GM23338 (cell line): ENCODE results near the gene ATP6V1F. TPM values are rescaled to one million over a fixed set of nuclear protein-coding genes. Genes with fewer than 3 reads are reported as not detected.

Experiments
- ATAC-seq: fragments of 200-7000 bp; cut with Tn5 transposase; 3 replicates; pipeline ENCODE4 v1.9.1; 2020
- DNase-seq: peaks from one replicate; pipeline ENCODE4 v3.0.0-alpha.2; 2015; ENCODE audit warnings: low spot score
- H2AFZ ChIP-seq: fragments of 200-600 bp; sonication (generic); 2 replicates; pipeline ENCODE4 v1.8.0; 2016; ENCODE audit warnings: antibody characterized with exemption, mild to moderate bottlenecking, moderate library complexity
- H3F3A ChIP-seq: fragments of 200-600 bp; sonication (generic); replicated peaks from 2 replicates; pipeline ENCODE4 v1.8.0; 2017; ENCODE audit warnings: antibody characterized with exemption, mixed run types, low read depth
- H3K27ac ChIP-seq: fragments of 200-600 bp; sonication (generic); 2 replicates; pipeline ENCODE4 v1.6.1; 2016; ENCODE audit warnings: low read depth
- H3K27me3 ChIP-seq: fragments of 200-600 bp; sonication (generic); 2 replicates; pipeline ENCODE4 v1.8.0; 2016; ENCODE audit warnings: mild to moderate bottlenecking, mixed run types, moderate library complexity; ENCODE audit not compliant: insufficient read depth
- H3K36me3 ChIP-seq: fragments of 200-600 bp; sonication (generic); 2 replicates; pipeline ENCODE4 v1.8.0; 2016; ENCODE audit warnings: mild to moderate bottlenecking; ENCODE audit not compliant: insufficient read depth
- H3K4me1 ChIP-seq: fragments of 200-600 bp; sonication (generic); 2 replicates; pipeline ENCODE4 v1.8.0; 2016; ENCODE audit warnings: mild to moderate bottlenecking, moderate library complexity; ENCODE audit not compliant: insufficient read depth
- H3K4me2 ChIP-seq: fragments of 200-600 bp; sonication (generic); 2 replicates; pipeline ENCODE4 v1.7.1; 2017; ENCODE audit warnings: mixed run types
- H3K4me3 ChIP-seq: fragments of 200-600 bp; sonication (generic); 2 replicates; pipeline ENCODE4 v1.6.1; 2016; ENCODE audit warnings: mixed run types
- H3K79me2 ChIP-seq: fragments of 200-600 bp; sonication (generic); replicated peaks from 2 replicates; pipeline ENCODE4 v1.8.0; 2017; ENCODE audit warnings: mild to moderate bottlenecking; ENCODE audit not compliant: insufficient read depth
- H3K9me2 ChIP-seq: fragments of 200-600 bp; sonication (generic); 2 replicates; pipeline ENCODE4 v1.8.0; 2017; ENCODE audit not compliant: insufficient read depth
- H4K20me1 ChIP-seq: fragments of 200-600 bp; sonication (generic); replicated peaks from 2 replicates; pipeline ENCODE4 v1.8.0; 2017; ENCODE audit warnings: mild to moderate bottlenecking; ENCODE audit not compliant: insufficient read depth
- H3K27ac Mint-ChIP-seq: 2 replicates; pipeline ENCODE4 v1.8.0; 2020; ENCODE audit warnings: inconsistent platforms, mild to moderate bottlenecking, moderate library complexity, mixed read lengths
- H3K27me3 Mint-ChIP-seq: 3 replicates; pipeline ENCODE4 v1.8.0; 2022; ENCODE audit warnings: low read depth, mild to moderate bottlenecking, moderate library complexity, mixed read lengths, inconsistent platforms; ENCODE audit not compliant: insufficient read depth, poor library complexity
- H3K36me3 Mint-ChIP-seq: 3 replicates; pipeline ENCODE4 v1.8.0; 2021; ENCODE audit warnings: low read depth, mild to moderate bottlenecking, inconsistent platforms, moderate library complexity, mixed read lengths
- H3K4me1 Mint-ChIP-seq: 3 replicates; pipeline ENCODE4 v1.8.0; 2020; ENCODE audit warnings: mild to moderate bottlenecking, inconsistent platforms, mixed read lengths
- H3K4me3 Mint-ChIP-seq: 3 replicates; pipeline ENCODE4 v1.8.0; 2021; ENCODE audit warnings: moderate library complexity, mild to moderate bottlenecking, inconsistent platforms, mixed read lengths
- H3K9me3 Mint-ChIP-seq: 3 replicates; pipeline ENCODE4 v1.8.0; 2020; ENCODE audit warnings: moderate library complexity, mild to moderate bottlenecking, inconsistent platforms, mixed read lengths
- CREB1 ChIP-seq: fragments of 250-450 bp; sonication (Bioruptor Pico); IDR thresholded peaks from 2 replicates; pipeline ENCODE4 v1.5.0; 2020; ENCODE audit warnings: low read depth, mild to moderate bottlenecking, moderate library complexity
- EZH2 ChIP-seq: fragments of 200-600 bp; sonication (generic); IDR thresholded peaks from one replicate; pipeline ENCODE4 v1.8.0; 2017; ENCODE audit warnings: antibody characterized with exemption, mild to moderate bottlenecking, low read depth; ENCODE audit not compliant: unreplicated experiment
- EZH2phosphoT487 ChIP-seq: fragments of 200-600 bp; sonication (generic); IDR thresholded peaks from one replicate; pipeline ENCODE4 v1.8.1; 2018; ENCODE audit warnings: antibody characterized with exemption; ENCODE audit not compliant: unreplicated experiment
- JUNB ChIP-seq: IDR thresholded peaks from one replicate; pipeline ENCODE4 v1.6.1; 2016; ENCODE audit warnings: antibody characterized with exemption; ENCODE audit not compliant: unreplicated experiment
- NANOG ChIP-seq: IDR thresholded peaks from 2 replicates; pipeline ENCODE4 v1.6.1; 2016; ENCODE audit warnings: antibody characterized with exemption, borderline replicate concordance
- POLR2AphosphoS5 ChIP-seq: IDR thresholded peaks from 2 replicates; pipeline ENCODE4 v1.6.1; 2016; ENCODE audit warnings: antibody characterized with exemption, low read depth
- STAT1 ChIP-seq: IDR thresholded peaks from one replicate; pipeline ENCODE4 v1.6.1; 2016; ENCODE audit warnings: antibody characterized with exemption; ENCODE audit not compliant: unreplicated experiment
- ZNF331 ChIP-seq: fragments of 250-450 bp; sonication (Bioruptor Pico); IDR thresholded peaks from 2 replicates; pipeline ENCODE4 v1.5.0; 2020; ENCODE audit warnings: low read depth, mild to moderate bottlenecking, moderate library complexity
- polyA plus RNA-seq: library from polyadenylated mRNA; unstranded; fragments of >200 nt; fragmentation: Nextera tagmentation; extraction: Ambion mirVana; gene quantifications from 2 replicates; pipeline ENCODE4 v1.2.1, GENCODE V29; 2016
- total RNA-seq: library from RNA; depleted of rRNA; stranded (reverse); fragments of >200 nt; shearing (Covaris generic); gene quantifications from 2 replicates; pipeline ENCODE4 v1.2.3, GENCODE V29; 2014
- TF ChIP-seq, protein P1 (sequence below): IDR thresholded peaks from 2 replicates; pipeline ENCODE4 v1.6.1; 2016; ENCODE audit warnings: antibody characterized with exemption
- TF ChIP-seq, protein P2 (sequence below): fragments of 250-450 bp; sonication (Bioruptor Pico); IDR thresholded peaks from 2 replicates; pipeline ENCODE4 v1.5.0; 2020; ENCODE audit warnings: mild to moderate bottlenecking, moderate library complexity

The ATP6V1F gene
- total and polyA plus RNA-seq, 2 experiments from 2014 or later: 66.5 to 271 TPM

DNA sequence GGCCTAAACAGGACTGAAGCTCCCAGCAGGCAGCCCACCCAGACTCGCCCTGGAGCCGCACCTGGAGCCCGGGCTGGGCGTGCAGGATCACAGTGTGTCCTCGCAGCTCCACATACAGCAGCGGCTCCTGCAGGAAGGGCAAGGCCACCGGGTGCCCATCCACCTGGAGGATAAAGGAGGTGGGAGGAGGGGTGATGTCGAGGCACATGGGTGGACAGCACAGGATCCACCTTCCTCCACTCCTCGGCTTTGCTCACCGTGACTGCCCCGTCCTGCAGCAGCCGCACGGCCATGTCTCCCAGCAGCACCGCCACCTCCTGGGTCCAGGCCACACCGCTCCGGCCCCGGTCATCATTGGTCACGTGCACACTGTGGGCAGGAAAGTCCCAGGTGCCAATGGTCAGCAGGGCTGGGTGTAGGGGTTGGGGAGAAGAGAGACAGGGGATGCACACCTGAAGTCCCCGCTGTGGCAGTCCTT is 16.8 kb downstream of the ATP6V1F start:
- Histone ChIP-seq H4K20me1 (no peaks in the 10 kb centered on the region), H3F3A (no peaks in the 10 kb centered on the region), H2AFZ (peak overlapping the region; percentile 94; the same call in 1 of the 2 replicates), H3K27me3 (no peaks in the 10 kb centered on the region), H3K4me2 (peak overlapping the region; percentile 48; the same call in 1 of the 2 replicates), H3K79me2 (no peaks in the 10 kb centered on the region), H3K4me1 (peaks cover 4% of the 10 kb centered on the region; the same call in 1 of the 2 replicates), H3K9me2 (no peaks in the 10 kb centered on the region), H3K4me3 (no peak overlapping the region; the same call in 1 of the 2 replicates), H3K27ac (no peak overlapping the region), H3K36me3 (no peaks in the 10 kb centered on the region)
- H3K4me1 Mint-ChIP-seq: no peaks in the 10 kb centered on the region; the same call in 1 of the 3 replicates
- DNase-seq (no peak), ATAC-seq (peak; percentile 3)
- peaks cover 3% of the 10 kb centered on the region; the same call in 1 of the 3 replicates for H3K9me3 Mint-ChIP-seq
- H3K36me3 Mint-ChIP-seq: no peaks in the 10 kb centered on the region
- 0 out of 3 replicates have a peak overlapping the region, but pooled peaks have one; percentile 16 for H3K4me3 Mint-ChIP-seq
- no peak overlapping the region for H3K27ac Mint-ChIP-seq
- H3K27me3 Mint-ChIP-seq: peaks cover 24% of the 10 kb centered on the region
- TF ChIP-seq POLR2AphosphoS5 (no peak), NANOG (no peak), ZNF331 (CRISPR knock-in tag) (no peak), CREB1 (CRISPR knock-in tag) (no peak), JUNB (no peak), EZH2 (no peak), STAT1 (no peak), EZH2phosphoT487 (no peak)
- TF ChIP-seq, protein P1, sequence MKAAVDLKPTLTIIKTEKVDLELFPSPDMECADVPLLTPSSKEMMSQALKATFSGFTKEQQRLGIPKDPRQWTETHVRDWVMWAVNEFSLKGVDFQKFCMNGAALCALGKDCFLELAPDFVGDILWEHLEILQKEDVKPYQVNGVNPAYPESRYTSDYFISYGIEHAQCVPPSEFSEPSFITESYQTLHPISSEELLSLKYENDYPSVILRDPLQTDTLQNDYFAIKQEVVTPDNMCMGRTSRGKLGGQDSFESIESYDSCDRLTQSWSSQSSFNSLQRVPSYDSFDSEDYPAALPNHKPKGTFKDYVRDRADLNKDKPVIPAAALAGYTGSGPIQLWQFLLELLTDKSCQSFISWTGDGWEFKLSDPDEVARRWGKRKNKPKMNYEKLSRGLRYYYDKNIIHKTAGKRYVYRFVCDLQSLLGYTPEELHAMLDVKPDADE: no peak
- TF ChIP-seq, protein P2, sequence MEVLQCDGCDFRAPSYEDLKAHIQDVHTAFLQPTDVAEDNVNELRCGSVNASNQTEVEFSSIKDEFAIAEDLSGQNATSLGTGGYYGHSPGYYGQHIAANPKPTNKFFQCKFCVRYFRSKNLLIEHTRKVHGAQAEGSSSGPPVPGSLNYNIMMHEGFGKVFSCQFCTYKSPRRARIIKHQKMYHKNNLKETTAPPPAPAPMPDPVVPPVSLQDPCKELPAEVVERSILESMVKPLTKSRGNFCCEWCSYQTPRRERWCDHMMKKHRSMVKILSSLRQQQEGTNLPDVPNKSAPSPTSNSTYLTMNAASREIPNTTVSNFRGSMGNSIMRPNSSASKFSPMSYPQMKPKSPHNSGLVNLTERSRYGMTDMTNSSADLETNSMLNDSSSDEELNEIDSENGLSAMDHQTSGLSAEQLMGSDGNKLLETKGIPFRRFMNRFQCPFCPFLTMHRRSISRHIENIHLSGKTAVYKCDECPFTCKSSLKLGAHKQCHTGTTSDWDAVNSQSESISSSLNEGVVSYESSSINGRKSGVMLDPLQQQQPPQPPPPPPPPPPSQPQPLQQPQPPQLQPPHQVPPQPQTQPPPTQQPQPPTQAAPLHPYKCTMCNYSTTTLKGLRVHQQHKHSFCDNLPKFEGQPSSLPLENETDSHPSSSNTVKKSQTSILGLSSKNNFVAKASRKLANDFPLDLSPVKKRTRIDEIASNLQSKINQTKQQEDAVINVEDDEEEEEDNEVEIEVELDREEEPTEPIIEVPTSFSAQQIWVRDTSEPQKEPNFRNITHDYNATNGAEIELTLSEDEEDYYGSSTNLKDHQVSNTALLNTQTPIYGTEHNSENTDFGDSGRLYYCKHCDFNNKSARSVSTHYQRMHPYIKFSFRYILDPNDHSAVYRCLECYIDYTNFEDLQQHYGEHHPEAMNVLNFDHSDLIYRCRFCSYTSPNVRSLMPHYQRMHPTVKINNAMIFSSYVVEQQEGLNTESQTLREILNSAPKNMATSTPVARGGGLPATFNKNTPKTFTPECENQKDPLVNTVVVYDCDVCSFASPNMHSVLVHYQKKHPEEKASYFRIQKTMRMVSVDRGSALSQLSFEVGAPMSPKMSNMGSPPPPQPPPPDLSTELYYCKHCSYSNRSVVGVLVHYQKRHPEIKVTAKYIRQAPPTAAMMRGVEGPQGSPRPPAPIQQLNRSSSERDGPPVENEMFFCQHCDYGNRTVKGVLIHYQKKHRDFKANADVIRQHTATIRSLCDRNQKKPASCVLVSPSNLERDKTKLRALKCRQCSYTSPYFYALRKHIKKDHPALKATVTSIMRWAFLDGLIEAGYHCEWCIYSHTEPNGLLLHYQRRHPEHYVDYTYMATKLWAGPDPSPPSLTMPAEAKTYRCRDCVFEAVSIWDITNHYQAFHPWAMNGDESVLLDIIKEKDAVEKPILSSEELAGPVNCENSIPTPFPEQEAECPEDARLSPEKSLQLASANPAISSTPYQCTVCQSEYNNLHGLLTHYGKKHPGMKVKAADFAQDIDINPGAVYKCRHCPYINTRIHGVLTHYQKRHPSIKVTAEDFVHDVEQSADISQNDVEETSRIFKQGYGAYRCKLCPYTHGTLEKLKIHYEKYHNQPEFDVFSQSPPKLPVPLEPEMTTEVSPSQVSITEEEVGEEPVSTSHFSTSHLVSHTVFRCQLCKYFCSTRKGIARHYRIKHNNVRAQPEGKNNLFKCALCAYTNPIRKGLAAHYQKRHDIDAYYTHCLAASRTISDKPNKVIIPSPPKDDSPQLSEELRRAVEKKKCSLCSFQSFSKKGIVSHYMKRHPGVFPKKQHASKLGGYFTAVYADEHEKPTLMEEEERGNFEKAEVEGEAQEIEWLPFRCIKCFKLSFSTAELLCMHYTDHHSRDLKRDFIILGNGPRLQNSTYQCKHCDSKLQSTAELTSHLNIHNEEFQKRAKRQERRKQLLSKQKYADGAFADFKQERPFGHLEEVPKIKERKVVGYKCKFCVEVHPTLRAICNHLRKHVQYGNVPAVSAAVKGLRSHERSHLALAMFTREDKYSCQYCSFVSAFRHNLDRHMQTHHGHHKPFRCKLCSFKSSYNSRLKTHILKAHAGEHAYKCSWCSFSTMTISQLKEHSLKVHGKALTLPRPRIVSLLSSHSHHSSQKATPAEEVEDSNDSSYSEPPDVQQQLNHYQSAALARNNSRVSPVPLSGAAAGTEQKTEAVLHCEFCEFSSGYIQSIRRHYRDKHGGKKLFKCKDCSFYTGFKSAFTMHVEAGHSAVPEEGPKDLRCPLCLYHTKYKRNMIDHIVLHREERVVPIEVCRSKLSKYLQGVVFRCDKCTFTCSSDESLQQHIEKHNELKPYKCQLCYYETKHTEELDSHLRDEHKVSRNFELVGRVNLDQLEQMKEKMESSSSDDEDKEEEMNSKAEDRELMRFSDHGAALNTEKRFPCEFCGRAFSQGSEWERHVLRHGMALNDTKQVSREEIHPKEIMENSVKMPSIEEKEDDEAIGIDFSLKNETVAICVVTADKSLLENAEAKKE (CRISPR knock-in tag): no peak
